ENCODE results near the gene PRLH. TPM values are rescaled to one million over a fixed set of nuclear protein-coding genes. Genes with fewer than 3 reads are reported as not detected.

PRLH gene
- total RNA-seq, 2 experiments from 2014 or later: not detected

DNA sequence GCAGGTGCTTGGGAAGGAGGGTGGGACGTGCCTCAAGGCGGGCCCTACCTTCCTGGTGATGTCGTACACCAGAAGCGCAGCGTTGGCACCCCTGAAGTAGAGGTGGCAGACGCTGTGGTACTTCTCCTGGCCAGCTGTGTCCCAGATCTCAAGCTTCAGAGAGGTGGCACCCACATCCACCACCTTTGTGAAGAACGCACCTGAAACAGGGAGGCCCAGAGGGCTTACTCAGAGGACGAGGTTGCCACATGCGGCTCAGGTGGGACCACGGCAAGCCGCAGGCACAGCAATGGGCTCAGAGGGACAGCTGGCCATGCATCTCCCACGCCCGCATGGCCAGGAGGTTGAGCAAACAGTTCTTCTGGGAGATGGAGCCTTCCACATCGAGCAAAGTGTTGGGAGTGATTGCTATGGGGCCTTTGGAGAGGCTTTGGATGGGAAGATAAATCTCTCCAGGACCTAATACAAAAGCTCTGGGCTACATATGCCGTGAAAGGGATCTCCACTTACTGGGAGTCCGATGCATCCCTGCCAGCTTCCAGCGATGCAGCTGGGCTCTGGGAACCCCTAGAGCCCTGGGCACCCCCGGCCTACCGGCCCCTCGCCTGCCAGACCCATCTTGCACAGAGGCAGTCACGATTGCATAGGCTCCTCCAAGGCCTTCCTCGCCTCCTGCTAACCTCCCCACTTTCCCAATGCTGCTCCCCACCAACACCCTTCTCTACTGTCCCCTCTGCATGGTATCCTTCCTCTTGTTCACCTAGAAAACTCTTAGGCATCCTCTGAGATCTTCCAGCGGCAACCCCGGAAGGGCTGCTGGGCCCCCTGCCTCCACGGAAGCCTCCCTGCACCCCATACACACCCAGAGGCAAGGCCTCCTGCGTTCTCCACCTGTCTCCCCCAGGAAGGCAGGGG, 11.8 kb downstream of the PRLH start:
- Mint-ChIP-seq H3K36me3 (no peaks in the 10 kb centered on the region), H3K27me3 (no peaks in the 10 kb centered on the region), H3K9me3 (no peaks in the 10 kb centered on the region), H3K4me1 (ENCODE audit: low read depth) (peaks cover 5% of the 10 kb centered on the region), H3K4me3 (no peak overlapping the region), H3K27ac (no peak overlapping the region)
- POLR2A ChIA-PET: no interaction called here
- intact Hi-C loops (cut with micrococcal nuclease): no loop called here
- no peak for DNase-seq
- CTCF ChIA-PET: interaction anchor here (8.5 kb wide), 1 partner anchor 66 kb away, joined by 399 read pairs; no protein-coding TSS in a partner anchor

DNA sequence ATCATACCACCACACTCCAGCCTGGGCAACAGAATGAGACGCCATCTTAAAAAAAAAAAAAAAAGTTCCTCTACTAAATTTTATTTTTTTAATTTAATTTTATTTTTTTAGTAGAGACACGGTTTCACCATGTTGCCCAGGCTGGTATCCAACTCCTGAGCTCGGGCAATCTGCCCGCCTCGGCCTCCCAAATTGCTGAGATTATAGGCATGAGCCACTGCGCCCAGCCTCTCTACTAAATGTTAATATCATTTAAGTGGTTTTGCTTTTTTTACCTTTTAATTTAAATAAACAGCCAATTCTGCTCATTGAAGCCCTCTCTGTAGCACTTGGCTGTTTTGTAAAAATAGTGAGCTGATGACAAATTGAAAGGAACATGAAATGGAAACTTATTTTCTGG, 15.0 kb downstream of the PRLH start:
- POLR2A ChIA-PET: interaction anchor here (0.8 kb wide), 1 partner anchor 194 kb away, joined by 3 read pairs; no protein-coding TSS in a partner anchor
- peaks cover 5% of the 10 kb centered on the region for H3K4me1 Mint-ChIP-seq (ENCODE audit: low read depth)
- intact Hi-C loops (cut with micrococcal nuclease): loop anchor here (1.0 to 5.0 kb wide), 6 partner anchors 91 to 681 kb away; no protein-coding TSS in a partner anchor

DNA sequence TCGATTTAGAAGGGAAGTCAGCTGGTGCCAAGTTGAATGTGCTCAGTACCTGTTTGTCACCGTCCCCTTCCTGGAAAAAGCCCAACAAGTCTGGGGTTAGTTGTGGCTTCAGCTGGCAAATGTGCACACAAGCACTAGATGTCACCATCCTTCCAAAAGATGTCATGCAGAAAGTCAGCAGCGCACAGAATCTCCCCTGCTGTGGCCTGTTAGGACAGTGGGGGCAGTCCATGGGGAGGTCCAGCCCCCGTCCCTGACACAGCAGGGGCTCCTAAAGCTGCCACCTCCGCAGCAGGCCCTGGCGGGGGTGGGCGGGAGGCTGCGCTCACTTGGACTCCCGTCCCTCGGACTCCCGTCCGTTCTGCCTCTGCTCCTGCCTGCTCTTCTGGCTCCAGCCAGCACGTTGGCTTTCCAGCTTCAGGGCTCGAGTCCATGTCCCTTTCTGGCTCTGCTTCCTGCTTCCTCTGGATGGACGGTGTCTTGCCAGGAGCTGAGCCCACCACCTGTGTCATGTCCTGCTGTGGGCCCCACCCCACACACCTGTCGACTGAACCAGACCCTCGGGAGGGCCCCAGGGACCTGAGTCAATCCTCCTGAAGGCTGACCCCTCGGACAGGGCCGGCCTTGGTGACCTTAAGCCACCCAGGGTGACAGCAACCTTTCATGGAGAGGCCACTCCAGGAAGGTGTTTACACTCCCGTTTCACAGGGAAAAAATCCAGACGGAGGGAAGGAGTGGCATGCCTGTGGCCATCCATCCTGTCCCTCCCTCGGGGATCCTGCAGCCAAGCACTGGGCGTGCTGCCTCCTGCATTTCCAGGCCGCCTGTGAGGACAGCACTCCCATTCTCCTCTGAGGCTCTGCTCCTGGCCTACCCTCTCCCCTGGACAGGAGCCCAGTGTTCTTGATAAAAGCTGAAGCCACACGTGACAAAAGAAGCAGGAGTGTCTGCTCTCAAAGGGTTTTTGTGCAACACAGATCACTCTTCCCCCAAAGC, 15.7 kb downstream of the PRLH start:
- H3K36me3 Mint-ChIP-seq: no peaks in the 10 kb centered on the region
- intact Hi-C loops (cut with micrococcal nuclease): loop anchor here (1.0 to 5.0 kb wide), 6 partner anchors 91 to 681 kb away; no protein-coding TSS in a partner anchor
- H3K4me1 Mint-ChIP-seq (ENCODE audit: low read depth): peaks cover 5% of the 10 kb centered on the region
- H3K9me3 Mint-ChIP-seq: no peaks in the 10 kb centered on the region
- ChIA-PET CTCF (interaction anchor here (0.7 to 3.8 kb wide), 20 partner anchors 10 to 681 kb away, joined by 3 to 54 read pairs (median 5); no protein-coding TSS in a partner anchor), POLR2A (interaction anchor here (0.8 kb wide), 1 partner anchor 193 kb away, joined by 3 read pairs; no protein-coding TSS in a partner anchor)
- H3K27me3 Mint-ChIP-seq: no peaks in the 10 kb centered on the region
- no peak overlapping the region for H3K27ac Mint-ChIP-seq
- DNase-seq: peak; percentile 80
- H3K4me3 Mint-ChIP-seq: no peak overlapping the region

More for the DNA sequence above, 15.0 kb downstream of the PRLH start:
- Mint-ChIP-seq H3K36me3 (no peaks in the 10 kb centered on the region), H3K4me3 (no peak overlapping the region), H3K27me3 (no peaks in the 10 kb centered on the region), H3K9me3 (no peaks in the 10 kb centered on the region), H3K27ac (no peak overlapping the region)
- DNase-seq: no peak
- CTCF ChIA-PET: interaction anchor here (0.7 to 3.8 kb wide), 18 partner anchors 9 to 682 kb away, joined by 3 to 54 read pairs (median 5); no protein-coding TSS in a partner anchor

DNA sequence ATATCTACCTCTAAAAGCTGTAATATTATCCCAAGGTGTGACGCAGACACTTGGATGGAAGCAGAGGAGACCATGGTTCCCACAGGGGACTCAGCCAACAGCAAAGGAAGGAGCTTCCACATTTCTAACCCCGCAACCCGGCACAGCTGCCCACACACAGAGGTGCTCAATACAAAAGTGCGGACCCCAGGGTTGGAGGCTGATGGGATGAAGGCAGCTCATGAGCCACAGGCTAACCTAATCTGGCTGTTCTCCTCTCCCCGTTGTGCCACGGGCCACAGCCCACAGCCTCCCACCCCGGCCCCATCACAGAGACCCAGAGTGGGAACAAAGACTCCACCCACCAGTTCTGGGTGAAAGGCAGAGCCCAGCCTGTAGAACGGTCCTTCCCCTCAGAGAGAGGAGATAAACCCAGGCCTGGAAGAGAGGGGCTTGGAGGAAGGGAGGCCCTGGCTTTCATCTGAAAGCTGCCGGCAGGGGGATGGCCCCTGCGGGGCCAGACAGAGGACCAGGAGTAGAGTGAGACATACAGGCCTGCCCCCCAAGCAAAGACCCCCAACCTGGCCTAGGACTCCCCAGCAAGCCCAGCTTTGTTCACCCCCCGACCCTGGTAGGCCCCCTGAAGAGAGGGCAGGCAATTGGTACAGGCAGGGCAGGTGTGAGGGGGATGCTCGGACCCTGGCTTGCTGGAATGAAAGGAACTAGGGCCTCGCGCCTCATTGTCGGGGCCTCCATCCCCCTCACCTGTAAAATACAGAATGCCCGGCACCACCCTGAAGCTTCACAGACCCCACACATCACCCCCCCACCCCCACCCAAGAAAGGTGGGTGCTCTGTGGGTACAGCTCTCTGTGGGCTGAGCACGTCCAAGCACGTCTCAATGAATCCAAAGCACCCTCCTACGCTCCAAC, 17.3 kb downstream of the PRLH start:
- H3K27me3 Mint-ChIP-seq: no peaks in the 10 kb centered on the region
- peaks cover 5% of the 10 kb centered on the region for H3K4me1 Mint-ChIP-seq (ENCODE audit: low read depth)
- H3K4me3 Mint-ChIP-seq: no peak overlapping the region
- no peak overlapping the region for H3K27ac Mint-ChIP-seq
- POLR2A ChIA-PET: no interaction called here
- no peaks in the 10 kb centered on the region for H3K9me3 Mint-ChIP-seq
- CTCF ChIA-PET: interaction anchor here (1.1 to 3.2 kb wide), 4 partner anchors 12 to 192 kb away, joined by 4 to 13 read pairs (median 6); no protein-coding TSS in a partner anchor
- H3K36me3 Mint-ChIP-seq: no peaks in the 10 kb centered on the region
- DNase-seq: no peak
- intact Hi-C loops (cut with micrococcal nuclease): loop anchor here (5.0 kb wide), 1 partner anchor 156 kb away; no protein-coding TSS in a partner anchor

DNA sequence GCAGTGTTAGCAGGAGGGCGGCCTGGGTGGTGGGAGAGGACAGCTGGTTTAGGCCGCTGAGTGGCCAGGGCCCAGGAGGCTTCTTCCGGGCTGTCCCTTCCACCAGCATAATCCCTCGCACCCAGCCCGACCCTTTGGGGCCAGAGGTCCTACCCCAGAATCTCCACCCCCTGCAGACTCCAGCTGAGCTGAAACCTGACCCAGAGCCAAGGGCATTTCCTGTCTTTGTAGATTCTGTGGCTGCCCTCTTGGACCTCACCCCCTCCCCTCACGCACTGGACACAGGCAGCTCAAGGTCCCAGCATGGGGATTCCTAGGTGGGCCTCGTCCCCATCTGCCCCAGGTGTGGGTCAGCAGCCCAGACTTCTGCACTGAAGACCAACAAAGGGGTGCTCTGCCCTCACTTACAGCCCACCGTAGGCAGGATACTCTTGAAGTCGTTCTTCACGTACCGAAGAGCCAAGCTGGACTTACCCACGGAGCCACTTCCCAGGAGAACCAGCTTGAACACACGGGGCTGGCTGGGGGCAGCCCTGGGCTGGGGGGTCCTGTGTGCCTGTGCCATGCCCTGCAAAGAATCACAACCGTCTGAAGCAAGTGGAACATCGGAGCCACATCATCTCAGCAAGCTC, 19.3 kb downstream of the PRLH start:
- intact Hi-C loops (cut with micrococcal nuclease): no loop called here
- no peak overlapping the region for H3K27ac Mint-ChIP-seq
- no peaks in the 10 kb centered on the region for H3K36me3 Mint-ChIP-seq
- ChIA-PET CTCF (interaction anchor here (0.9 to 3.2 kb wide), 3 partner anchors 14 to 253 kb away, joined by 3 to 13 read pairs (median 8); no protein-coding TSS in a partner anchor), POLR2A (no interaction called here)
- no peak for DNase-seq
- H3K4me1 Mint-ChIP-seq (ENCODE audit: low read depth): peaks cover 3% of the 10 kb centered on the region
- no peak overlapping the region for H3K4me3 Mint-ChIP-seq
- H3K9me3 Mint-ChIP-seq: no peaks in the 10 kb centered on the region
- H3K27me3 Mint-ChIP-seq: no peaks in the 10 kb centered on the region

DNA sequence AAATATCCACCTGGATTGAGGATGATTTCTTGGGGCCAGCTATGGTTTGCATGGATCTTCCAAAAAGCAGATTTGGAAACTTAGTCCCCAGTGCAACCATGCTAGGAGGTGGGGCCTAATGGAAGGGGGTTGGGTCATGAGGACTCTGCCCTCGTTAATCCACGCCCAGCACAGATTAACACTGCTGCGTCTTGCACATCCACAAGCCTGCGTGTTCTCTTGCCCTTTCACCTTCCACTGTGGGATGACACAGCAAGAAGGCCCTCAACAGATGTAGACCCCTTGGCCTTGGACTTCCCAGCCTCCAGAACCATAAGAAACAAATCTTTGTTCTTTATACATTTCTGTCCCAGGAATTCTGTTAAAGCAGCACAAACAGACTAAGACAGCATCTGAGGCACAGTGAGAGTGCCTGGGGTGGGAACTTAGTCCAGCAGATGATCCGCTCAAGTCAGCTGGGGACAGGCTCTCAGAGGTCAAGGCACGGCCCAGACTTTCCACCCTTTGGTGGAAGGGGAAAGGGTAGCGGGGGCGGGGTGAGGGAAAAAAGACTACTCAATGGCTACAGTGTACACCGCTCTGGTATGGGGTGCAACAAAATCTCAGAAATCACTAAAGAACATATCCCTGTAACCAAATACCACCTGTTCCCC, 21.8 kb downstream of the PRLH start:
- H3K4me3 Mint-ChIP-seq: no peak overlapping the region
- no peaks in the 10 kb centered on the region for H3K36me3 Mint-ChIP-seq
- CTCF ChIA-PET: interaction anchor here (1.3 kb wide), 1 partner anchor 16 kb away, joined by 3 read pairs; no protein-coding TSS in a partner anchor
- H3K27me3 Mint-ChIP-seq: no peaks in the 10 kb centered on the region
- H3K9me3 Mint-ChIP-seq: no peaks in the 10 kb centered on the region
- H3K27ac Mint-ChIP-seq: no peak overlapping the region
- intact Hi-C loops (cut with micrococcal nuclease): no loop called here
- H3K4me1 Mint-ChIP-seq (ENCODE audit: low read depth): peaks cover 5% of the 10 kb centered on the region
- DNase-seq: no peak
- POLR2A ChIA-PET: no interaction called here

DNA sequence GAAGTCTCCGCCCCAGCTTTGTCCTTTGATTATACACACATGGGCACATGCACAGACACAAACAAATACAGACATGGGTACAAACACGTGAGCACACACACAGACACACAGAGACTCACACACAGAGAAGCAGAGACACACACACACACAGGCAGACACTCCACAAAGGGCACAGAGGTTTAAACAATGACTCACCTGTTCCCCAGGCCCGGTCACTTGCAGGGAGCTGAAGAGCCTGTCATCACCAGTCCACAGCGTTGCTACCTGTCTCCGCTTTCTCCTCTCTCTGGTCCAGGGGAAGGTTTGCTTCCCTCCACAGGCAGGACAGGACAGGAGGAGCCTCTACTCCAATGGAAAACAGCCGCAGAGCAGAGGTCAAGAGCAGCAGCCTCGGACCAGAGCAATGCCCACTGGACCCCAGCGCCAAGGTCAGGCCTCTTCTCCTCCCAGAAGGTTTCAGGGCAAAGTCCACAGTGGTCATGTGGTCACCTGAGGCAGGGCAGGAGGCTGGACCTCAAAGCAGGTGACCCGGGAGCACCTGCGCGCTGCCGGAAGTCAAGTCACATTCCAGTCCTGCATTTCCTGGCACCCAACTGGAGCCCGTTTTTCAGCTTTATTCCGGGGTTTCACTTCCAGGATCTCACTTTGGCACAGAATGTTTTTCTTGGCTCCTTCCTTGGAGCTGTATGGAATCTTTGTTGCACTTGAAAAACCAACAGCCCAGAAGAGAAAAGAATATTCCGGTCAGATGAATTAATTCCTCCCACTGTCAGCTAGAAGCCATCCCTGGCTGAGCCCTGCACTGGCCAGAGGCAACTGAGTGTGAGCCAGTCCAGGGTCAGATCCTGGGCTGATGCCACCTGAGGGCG, 24.1 kb downstream of the PRLH start, which contains the start of gene RAB17:
TSS of gene RAB17 (minus strand) at position 463 of the 869 bp plus-strand sequence. CDS start 4,580 bp downstream, outside the sequence.
- CTCF ChIA-PET: interaction anchor here (1.0 to 3.4 kb wide), 2 partner anchors 18 to 78 kb away, joined by 3 to 11 read pairs; no protein-coding TSS in a partner anchor
- intact Hi-C loops (cut with micrococcal nuclease): no loop called here
- no peak for DNase-seq
- no peaks in the 10 kb centered on the region for H3K9me3 Mint-ChIP-seq
- no peaks in the 10 kb centered on the region for H3K36me3 Mint-ChIP-seq
- no peak within 1 kb of the TSS for H3K27ac Mint-ChIP-seq
- no peak within 1 kb of the TSS for H3K4me3 Mint-ChIP-seq
- POLR2A ChIA-PET: no interaction called here
- H3K27me3 Mint-ChIP-seq: no peaks in the 10 kb centered on the region
- peaks cover 5% of the 10 kb centered on the region for H3K4me1 Mint-ChIP-seq (ENCODE audit: low read depth)

DNA sequence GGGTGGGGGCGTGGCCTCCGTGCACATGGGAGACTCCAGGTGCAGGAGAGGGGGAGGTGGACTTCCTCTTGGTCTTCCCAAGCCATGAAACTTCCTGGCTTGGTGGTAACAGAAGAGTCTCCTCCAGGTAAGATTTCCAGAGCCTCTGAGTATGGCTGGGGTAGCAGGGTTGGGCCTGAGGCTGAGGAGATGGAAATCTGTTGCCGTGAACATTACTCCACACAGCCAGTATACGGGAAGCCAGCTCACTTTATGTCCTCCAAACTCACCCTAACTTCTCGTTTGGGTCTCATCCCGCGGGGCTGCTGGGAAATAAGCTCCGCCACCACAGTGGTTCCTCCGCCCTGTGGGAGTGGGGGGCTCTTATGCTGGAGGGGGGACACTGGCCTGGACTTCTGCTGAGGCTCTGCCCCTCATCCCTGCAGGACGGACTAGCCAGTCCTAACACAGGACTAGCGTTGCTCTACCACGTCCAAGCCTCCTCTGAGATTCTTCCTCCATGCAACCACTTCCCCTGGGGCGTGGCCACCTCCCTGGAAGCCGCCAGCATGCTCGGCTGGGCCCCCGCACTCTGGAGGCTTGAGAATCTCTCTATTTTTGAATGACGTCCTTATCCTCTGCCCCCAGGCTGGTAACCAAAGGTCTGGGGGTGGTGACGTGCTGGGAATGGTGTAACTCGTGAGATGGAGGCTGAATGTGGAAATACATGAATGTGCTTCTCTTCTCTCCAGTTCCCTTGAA, 24.9 kb downstream of the PRLH start:
- H3K4me3 Mint-ChIP-seq: no peak overlapping the region
- H3K4me1 Mint-ChIP-seq (ENCODE audit: low read depth): peaks cover 5% of the 10 kb centered on the region
- no peaks in the 10 kb centered on the region for H3K9me3 Mint-ChIP-seq
- peak; percentile 25 for DNase-seq
- ChIA-PET CTCF (interaction anchor here (0.6 to 3.4 kb wide), 3 partner anchors 14 to 153 kb away, joined by 3 to 11 read pairs (median 4); no protein-coding TSS in a partner anchor), POLR2A (no interaction called here)
- no peaks in the 10 kb centered on the region for H3K27me3 Mint-ChIP-seq
- no peaks in the 10 kb centered on the region for H3K36me3 Mint-ChIP-seq
- intact Hi-C loops (cut with micrococcal nuclease): no loop called here
- no peak overlapping the region for H3K27ac Mint-ChIP-seq

DNA sequence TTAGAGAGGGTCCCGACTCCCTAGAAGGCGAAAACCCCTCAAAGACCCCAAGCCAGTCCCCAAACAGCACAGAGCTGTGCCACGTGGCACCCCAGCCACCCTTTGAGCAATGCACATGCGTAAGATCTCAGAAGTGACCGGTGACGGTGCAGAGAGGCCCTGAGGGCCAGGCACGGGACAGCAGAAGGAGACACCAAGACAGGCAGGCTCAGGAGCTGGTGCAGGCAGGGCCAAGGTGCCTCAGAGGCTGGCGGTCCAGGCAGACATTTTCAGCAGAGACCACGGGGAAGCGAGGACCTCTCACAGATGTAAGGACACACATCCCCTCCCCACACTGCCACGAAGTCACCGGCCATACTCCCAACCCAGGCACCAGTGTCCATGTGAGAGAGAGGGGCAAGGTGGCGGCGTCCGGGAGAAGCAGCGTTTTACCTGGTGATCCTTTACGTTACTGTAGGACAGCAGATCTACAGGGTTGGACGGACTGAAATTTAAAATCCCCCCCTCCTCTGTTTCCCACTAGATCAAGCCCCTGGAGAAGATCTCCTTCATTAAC, 26.1 kb downstream of the PRLH start:
- Mint-ChIP-seq H3K27me3 (no peaks in the 10 kb centered on the region), H3K27ac (no peak overlapping the region), H3K4me1 (ENCODE audit: low read depth) (peaks cover 5% of the 10 kb centered on the region), H3K36me3 (no peaks in the 10 kb centered on the region), H3K4me3 (no peak overlapping the region), H3K9me3 (no peaks in the 10 kb centered on the region)
- DNase-seq: no peak
- CTCF ChIA-PET: interaction anchor here (0.6 to 3.4 kb wide), 3 partner anchors 80 to 152 kb away, joined by 4 to 11 read pairs (median 4); no protein-coding TSS in a partner anchor
- intact Hi-C loops (cut with micrococcal nuclease): no loop called here
- POLR2A ChIA-PET: no interaction called here

Measured in activated CD4-positive, alpha-beta memory T cell treated with anti-CD3 and anti-CD28 coated beads for 36 hours (primary cell).